Subcutaneous adipose tissue (tissue), 4 donors: Measurements from ENCODE around the gene MMEL1. TPM values are rescaled to one million over a fixed set of nuclear protein-coding genes. Genes with fewer than 3 reads are reported as not detected.

ENCODE experiments used
- CTCF ChIP-seq: fragments of 450-650 bp; IDR thresholded peaks from one replicate; pipeline ENCODE4 v1.5.1; 2016; ENCODE audit warnings: low read depth, mild to moderate bottlenecking, control low read depth, antibody characterized with exemption, moderate library complexity
- total RNA-seq, 4 donors: library from RNA; depleted of rRNA; stranded (reverse); fragments of >200 nt; gene quantifications; one replicate each; pipeline ENCODE4 v1.1.0, GENCODE V29; 2016

MMEL1 gene
- total RNA-seq, 4 donors from 2014 or later = 1.3 to 4.0 TPM; not detected in 2

- no peak for TF ChIP-seq CTCF
Measured at GRCh38 chr1:2578758-2579118, 54.1 kb downstream of the MMEL1 start.

GRCh38 chr1:2575801-2576663 lies 56.8 kb downstream of the MMEL1 start:
- TF ChIP-seq CTCF = no peak

GRCh38 chr1:2574350-2574749 lies 58.5 kb downstream of the MMEL1 start:
- no peak for TF ChIP-seq CTCF

GRCh38 chr1:2573250-2573920 lies 59.4 kb downstream of the MMEL1 start:
- TF ChIP-seq CTCF = no peak

- TF ChIP-seq CTCF = no peak
Measured at GRCh38 chr1:2571348-2571747, 61.5 kb downstream of the MMEL1 start.

GRCh38 chr1:2570332-2570731 lies 62.5 kb downstream of the MMEL1 start:
- no peak for TF ChIP-seq CTCF

GRCh38 chr1:2569060-2569459 lies 63.8 kb downstream of the MMEL1 start:
- TF ChIP-seq CTCF = no peak
